Measurements from ENCODE around the gene PUS1. TPM values are rescaled to one million over a fixed set of nuclear protein-coding genes. Genes with fewer than 3 reads are reported as not detected.
A peak's percentile ranks its signal among the peaks of the same experiment; 100 is the strongest.

PUS1 gene
- total and polyA plus RNA-seq, 2 of the 8 experiments (the other 6 are each of a cell fraction or from before 2014, with no cell fraction given): 48.1 to 81.2 TPM

DNA sequence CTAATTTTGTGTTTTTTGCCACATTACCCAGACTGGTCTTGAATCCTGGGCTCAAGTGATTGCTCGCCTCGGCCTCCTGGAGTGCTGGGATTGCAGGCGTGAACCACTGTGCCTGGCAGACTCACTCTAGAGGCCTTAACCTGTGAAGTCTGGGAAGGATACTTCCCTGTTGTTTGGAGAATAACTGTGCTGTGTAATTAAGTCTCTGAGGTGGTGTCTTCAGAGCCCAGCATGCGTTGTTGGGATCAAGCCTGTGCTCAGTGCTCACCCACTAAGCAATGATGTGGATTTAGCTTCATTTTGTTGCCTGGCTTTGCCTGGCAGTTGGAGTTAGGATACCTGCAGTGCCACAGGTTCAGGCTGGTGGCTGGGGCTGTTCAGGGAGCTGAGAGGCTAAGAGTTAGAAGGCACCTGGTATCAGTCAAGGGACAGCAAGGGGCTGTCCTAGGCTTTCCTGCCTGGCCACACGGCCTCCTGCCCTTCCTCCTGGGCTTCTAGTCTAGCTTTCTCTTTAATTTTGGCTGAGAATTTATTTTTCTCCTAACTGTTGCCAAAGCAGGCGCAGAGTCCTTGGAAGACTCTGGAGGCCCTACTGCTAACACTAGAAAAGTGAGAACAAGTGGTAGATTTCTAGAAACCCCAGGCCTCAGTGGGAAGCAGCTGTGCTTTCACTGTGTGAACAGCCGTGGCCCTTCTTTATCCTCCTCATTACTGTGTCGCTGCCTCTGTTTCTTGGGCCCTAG is 59.1 kb downstream of the PUS1 start:
- H3K36me3 ChIP-seq (ENCODE audit: control insufficient read depth in 2 of 4, insufficient read depth in 4 of 4, low read length in 3 of 4): peaks cover 3 to 47% (median 20%) of the 10 kb centered on the region in 4 experiments

More for the DNA sequence above, 59.1 kb downstream of the PUS1 start:
- Histone ChIP-seq H3K23me2 (ENCODE audit: low read depth, low read length) (no peaks in the 10 kb centered on the region), H4K20me1 (replicated peaks in 1 of 2; ENCODE audit: control insufficient read depth in 1 of 2, insufficient read depth in 2 of 2, low read length in 2 of 2) (no peaks in the 10 kb centered on the region), H2BK15ac (ENCODE audit: low read length) (no peak overlapping the region; the same call in 1 of the 2 replicates), H3K79me2 (ENCODE audit: control insufficient read depth in 1 of 2, insufficient read depth in 2 of 2, low read length in 2 of 2) (peaks cover 0 to 10% of the 10 kb centered on the region in 2 experiments; a peak in 2 of 4 replicates), H3K4me3 (ENCODE audit: extremely low read depth in 1 of 4, insufficient read depth in 2 of 4, low read depth in 3 of 4, low read length in 4 of 4) (no peak overlapping the region), H3K27ac (ENCODE audit: low read depth, low read length) (peak overlapping the region; percentile 79; the same call in 1 of the 2 replicates), H2BK20ac (ENCODE audit: low read length) (no peak overlapping the region), H3K18ac (ENCODE audit: extremely low read depth, low read length) (peak overlapping the region; percentile 88; the same call in 1 of the 2 replicates), H3K4me1 (replicated peaks in 1 of 4; ENCODE audit: control insufficient read depth in 3 of 4, insufficient read depth in 4 of 4, low read length in 3 of 4) (peaks cover 20 to 31% (median 24%) of the 10 kb centered on the region in 4 experiments), H3K9ac (replicated peaks in 1 of 4; ENCODE audit: extremely low read depth in 1 of 4, low read depth in 3 of 4, low read length in 3 of 4) (peak overlapping the region in 1 of 4 experiments; percentile 38; a peak in 1 of 7 replicates), H3K79me1 (ENCODE audit: low read depth, low read length) (peaks cover 3% of the 10 kb centered on the region; the same call in 1 of the 2 replicates), H2AK5ac (ENCODE audit: low read depth, low read length) (peak overlapping the region; percentile 92; the same call in 1 of the 2 replicates), H3K56ac (replicated peaks; ENCODE audit: insufficient read length, low read depth, low read length) (no peak overlapping the region), H2BK12ac (ENCODE audit: low read depth, low read length) (peak overlapping the region; percentile 84), H3K9me3 (ENCODE audit: insufficient read depth in 2 of 2, low read depth in 1 of 2, low read length in 1 of 2) (no peaks in the 10 kb centered on the region), H4K8ac (ENCODE audit: extremely low read depth, insufficient read depth, low read length) (no peak overlapping the region), H2BK120ac (replicated peaks; ENCODE audit: low read depth, low read length) (no peak overlapping the region), H2BK5ac (ENCODE audit: low read depth, low read length) (peak overlapping the region; percentile 89), H3K27me3 (replicated peaks in 1 of 4; ENCODE audit: control insufficient read depth in 3 of 4, extremely low read depth in 1 of 4, insufficient read depth in 3 of 4, low read length in 3 of 4) (no peaks in the 10 kb centered on the region), H3K4ac (replicated peaks; ENCODE audit: insufficient read length, low read depth, low read length) (no peak overlapping the region), H3K23ac (ENCODE audit: insufficient read length) (no peak overlapping the region), H3K14ac (ENCODE audit: insufficient read length) (no peak overlapping the region), H4K91ac (replicated peaks; ENCODE audit: insufficient read length, low read length) (peak overlapping the region; percentile 44), H3K4me2 (ENCODE audit: insufficient read depth in 1 of 2, low read depth in 2 of 2, low read length in 2 of 2) (no peak overlapping the region), H2AFZ (ENCODE audit: low read length) (no peak overlapping the region), H4K5ac (ENCODE audit: insufficient read length, low read depth, low read length) (no peak overlapping the region)
- DNase-seq (ENCODE audit: low read depth in 1 of 2, low spot score in 2 of 2) (peak in 1 of 2 experiments; percentile 43), FAIRE-seq (no peak)
- ChIA-PET CTCF (ENCODE audit: partially characterized antibody) (interaction anchor here (1.1 to 4.2 kb wide), 4 partner anchors 9 to 45 kb away, joined by 3 to 17 read pairs (median 5); no protein-coding TSS in a partner anchor), POLR2A (ENCODE audit: partially characterized antibody) (interaction anchor here (0.7 to 2.1 kb wide), 5 partner anchors 9 to 93 kb away, joined by 4 to 10 read pairs (median 5); no protein-coding TSS in a partner anchor)
- 90% methylated on average over 8 of the region's 8 CpGs; no CpG with 5 or more reads in 1 of the 2 experiments for WGBS, 2 experiments (ENCODE audit: extremely low coverage in 1 of 2, insufficient coverage in 1 of 2, insufficient read length in 1 of 2, insufficient replicate concordance in 2 of 2, low coverage in 1 of 2, low lambda C conversion rate in 2 of 2, missing lambda C conversion rate in 1 of 2)
- TF ChIP-seq RFX5 (IDR thresholded peaks at IDR 0.05; ENCODE audit: borderline replicate concordance, low read depth, low read length) (no peak), CBX5 (IDR thresholded peaks at IDR 0.05; ENCODE audit: low read depth, low read length) (no peak), PHF8 (conservative IDR thresholded peaks at IDR 0.05; ENCODE audit: low read depth, low read length) (no peak), EZH2 (IDR thresholded peaks at IDR 0.05; ENCODE audit: low read depth, low read length, severe bottlenecking) (no peak), ZNF274 (IDR thresholded peaks at IDR 0.05; ENCODE audit: borderline replicate concordance, extremely low read depth, low read length) (no peak), NANOG (IDR thresholded peaks at IDR 0.05; ENCODE audit: insufficient read depth, low read depth, low read length, poor library complexity, severe bottlenecking) (no peak), HDAC2 (IDR thresholded peaks at IDR 0.05; ENCODE audit: borderline replicate concordance in 1 of 2, low read depth in 2 of 2, low read length in 2 of 2) (no peak), TBP (IDR thresholded peaks at IDR 0.05; ENCODE audit: low read depth, low read length) (no peak), SP2 (IDR thresholded peaks at IDR 0.05; ENCODE audit: low read length) (no peak)
